Endothelial cell of umbilical vein (primary cell): ENCODE measurements around the gene CFAP20. TPM values are rescaled to one million over a fixed set of nuclear protein-coding genes. Genes with fewer than 3 reads are reported as not detected.

ENCODE experiments used
- BruUV-seq: library from RNA; stranded (reverse); fragments of 400-500 nt; replicated peaks from 2 replicates; lab custom pipeline; 2021; lab: Mats Ljungman, UMichigan
- CTCF ChIA-PET: fragments of 300-600, 350-600 bp; sonication (Branson Sonifier 250); formaldehyde crosslinking; loops from one replicate; lab custom pipeline; 2021; ENCODE audit warnings: antibody characterized with exemption, inconsistent platforms; lab: Charles Lee
- POLR2A ChIA-PET: fragments of 300-600, 350-600 bp; sonication (Branson Sonifier 250); formaldehyde crosslinking; loops from one replicate; lab custom pipeline; 2021; ENCODE audit warnings: antibody characterized with exemption, inconsistent platforms; lab: Charles Lee
- DNase-seq: peaks from one replicate; pipeline ENCODE4 v3.0.0-alpha.2; 2011; ENCODE audit warnings: low read depth, low spot score
- FAIRE-seq: peaks from 2 replicates; lab custom pipeline; 2011; peaks lifted over from hg19 to GRCh38; lab: Jason Lieb, UNC
- H2AFZ ChIP-seq: 2 replicates; pipeline ENCODE4 v1.6.0; 2012; ENCODE audit warnings: low read depth, low read length, control low read depth, inconsistent platforms
- H3K27ac ChIP-seq: 2 replicates; pipeline ENCODE4 v1.5.1; 2011; ENCODE audit warnings: low read depth, mild to moderate bottlenecking, control low read depth, low read length, moderate library complexity; ENCODE audit not compliant: insufficient read depth
- H3K27me3 ChIP-seq, 2 experiments: 2 replicates each; pipeline versions ENCODE4 v1.6.0 to v1.6.1; 2011; ENCODE audit warnings: low read length in 2 of 2, mixed read lengths in 1 of 2; ENCODE audit not compliant: control insufficient read depth in 2 of 2, insufficient read depth in 2 of 2
- H3K36me3 ChIP-seq, 2 experiments: 2 replicates in 1 of 2; 3 replicates in 1 of 2; pipeline ENCODE4 v1.5.1; 2011; ENCODE audit warnings: low read length in 2 of 2, mild to moderate bottlenecking in 1 of 2, moderate library complexity in 1 of 2; ENCODE audit not compliant: control insufficient read depth in 2 of 2, insufficient read depth in 2 of 2; ENCODE audit errors: extremely low read depth in 1 of 2
- H3K4me1 ChIP-seq: 3 replicates; pipeline ENCODE4 v1.5.1; 2011; ENCODE audit warnings: mild to moderate bottlenecking, low read length; ENCODE audit not compliant: control insufficient read depth, insufficient read depth; ENCODE audit errors: extremely low read depth
- H3K4me2 ChIP-seq: 2 replicates; pipeline ENCODE4 v1.6.1; 2011; ENCODE audit warnings: low read length, control low read depth, mixed read lengths; ENCODE audit not compliant: insufficient read depth
- H3K4me3 ChIP-seq, 3 experiments: fragments of 200-600 bp in 1 of 3; sonication (generic), shearing (Covaris generic) in 1 of 3; replicated peaks in 1 of 3; 2 replicates each; pipeline ENCODE4 v1.5.1; 2011 to 2016; ENCODE audit warnings: control low read depth in 3 of 3, low read length in 3 of 3, mild to moderate bottlenecking in 2 of 3, inconsistent platforms in 1 of 3, low read depth in 1 of 3, moderate library complexity in 1 of 3; ENCODE audit not compliant: insufficient read depth in 1 of 3
- H3K79me2 ChIP-seq: 2 replicates; pipeline ENCODE4 v1.6.0; 2012; ENCODE audit warnings: low read length, inconsistent platforms; ENCODE audit not compliant: control insufficient read depth, insufficient read depth
- H3K9ac ChIP-seq: replicated peaks from 2 replicates; pipeline ENCODE3; 2011; ENCODE audit warnings: low read length, control low read depth; ENCODE audit not compliant: insufficient read depth; ENCODE audit errors: extremely low read depth
- H3K9me1 ChIP-seq: replicated peaks from 3 replicates; pipeline ENCODE4 v1.6.0; 2011; ENCODE audit warnings: mild to moderate bottlenecking, low read length; ENCODE audit not compliant: control insufficient read depth, insufficient read depth; ENCODE audit errors: extremely low read depth
- H3K9me3 ChIP-seq: replicated peaks from 2 replicates; pipeline ENCODE4 v1.5.1; 2012; ENCODE audit warnings: low read length, inconsistent platforms; ENCODE audit not compliant: control insufficient read depth, insufficient read depth
- H4K20me1 ChIP-seq: replicated peaks from 2 replicates; pipeline ENCODE3; 2011; ENCODE audit warnings: mild to moderate bottlenecking, low read length; ENCODE audit not compliant: control insufficient read depth, insufficient read depth; ENCODE audit errors: extremely low read depth
- CTCF ChIP-seq, 2 donors: IDR thresholded peaks; 1 replicate in 1 of 2; 2 replicates in 1 of 2; pipeline ENCODE4 v1.5.1; 2011; ENCODE audit warnings: low read length in 2 of 2, mild to moderate bottlenecking in 2 of 2, moderate library complexity in 2 of 2, control low read depth in 1 of 2, inconsistent platforms in 1 of 2, low read depth in 1 of 2; ENCODE audit not compliant: insufficient read depth in 1 of 2; ENCODE audit errors: extremely low read depth in 1 of 2
- EZH2 ChIP-seq: IDR thresholded peaks from 2 replicates; pipeline ENCODE4 v1.6.1; 2012; ENCODE audit warnings: borderline replicate concordance, low read depth, mild to moderate bottlenecking, moderate library complexity, low read length, inconsistent platforms; ENCODE audit not compliant: severe bottlenecking
- FOS ChIP-seq: IDR thresholded peaks from 2 replicates; pipeline ENCODE4 v1.6.1; 2011; ENCODE audit warnings: mild to moderate bottlenecking, low read length, moderate library complexity, borderline replicate concordance; ENCODE audit not compliant: insufficient read depth
- GATA2 ChIP-seq: IDR thresholded peaks from 2 replicates; pipeline ENCODE4 v1.7.0; 2011; ENCODE audit warnings: low read depth, mild to moderate bottlenecking, moderate library complexity, mixed read lengths, low read length; ENCODE audit not compliant: insufficient read length, insufficient read depth
- JUN ChIP-seq: IDR thresholded peaks from 2 replicates; pipeline ENCODE4 v1.6.1; 2011; ENCODE audit warnings: borderline replicate concordance, low read depth; ENCODE audit not compliant: insufficient read length, insufficient read depth
- MYC ChIP-seq: IDR thresholded peaks from one replicate; pipeline ENCODE4 v1.6.1; 2011; ENCODE audit warnings: mild to moderate bottlenecking, low read depth, low read length
- POLR2A ChIP-seq: IDR thresholded peaks from 2 replicates; pipeline ENCODE4 v1.6.1; 2012; ENCODE audit warnings: low read depth, mild to moderate bottlenecking, control low read depth, low read length
- POLR2AphosphoS5 ChIP-seq: IDR thresholded peaks from 2 replicates; pipeline ENCODE4 v1.6.1; 2012; ENCODE audit warnings: low read depth, mild to moderate bottlenecking, control low read depth, low read length, moderate library complexity; ENCODE audit not compliant: insufficient read depth
- dilution Hi-C: fragments of 300-500 bp; cut with MboI; formaldehyde crosslinking; loops from one replicate; pipeline ENCODE4 v1.15.0; 2019; ENCODE audit warnings: low sequenced_read_pairs; ENCODE audit not compliant: extremely low pct_ligation_motif_present
- intact Hi-C: fragments of 100-400 bp; cut with micrococcal nuclease; formaldehyde crosslinking; loops from one replicate; pipeline ENCODE4 v1.10.0; 2022
- polyA plus RNA-seq, 4 experiments: library from polyadenylated mRNA; depleted of rRNA in 3 of 4; stranded (reverse) in 3 of 4; unstranded in 1 of 4; fragments of >200 nt; gene quantifications; 2 replicates each; pipeline versions ENCODE4 v1.2.1 to v1.2.3, GENCODE V29; 2011 to 2012; ENCODE audit warnings: missing spikeins in 1 of 4
- total RNA-seq: library from RNA; stranded (reverse); gene quantifications from 2 replicates; pipeline ENCODE4 v1.2.3, GENCODE V29; 2021
- TF ChIP-seq, protein P1 (sequence below): IDR thresholded peaks from 2 replicates; pipeline ENCODE4 v1.6.1; 2011; ENCODE audit not compliant: insufficient read depth, insufficient read length

The CFAP20 gene
- total and polyA plus RNA-seq, 2 donors (not counting 3 experiments of a cell fraction or from before 2014, with no cell fraction given), result 44.7 to 70.9 TPM

DNA sequence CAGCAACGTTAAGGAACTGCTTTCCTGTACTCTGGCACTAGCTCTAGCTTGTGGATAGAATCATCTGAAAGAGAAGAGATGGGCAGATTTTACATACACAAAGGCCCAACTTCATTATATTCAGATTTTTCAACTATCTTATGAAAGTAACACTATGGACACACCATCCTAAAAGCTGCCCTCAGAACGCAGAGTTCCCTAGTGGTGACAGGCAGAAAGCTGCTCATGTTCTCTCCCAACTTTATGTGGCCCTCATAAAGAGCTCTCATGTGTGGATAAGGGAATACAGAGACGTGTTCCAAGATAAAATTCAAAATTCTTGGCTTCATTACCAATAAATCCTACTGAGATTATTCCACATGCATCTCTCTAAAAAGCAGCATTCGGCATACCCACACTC lies 1.5 kb downstream of the CFAP20 start:
- peaks cover 49% of the 10 kb centered on the region for H3K79me2 ChIP-seq
- BruUV-seq, result no TSS peak
- intact Hi-C loops, result loop anchor here (2.0 to 10.0 kb wide), 4 partner anchors 31 to 393 kb away; partner anchors contain the start of gene KATNB1
- FAIRE-seq, result no peak
- no peak overlapping the region for H2AFZ ChIP-seq
- peak; percentile 15 for DNase-seq
- TF ChIP-seq CTCF (IDR thresholded peaks at IDR 0.05; ENCODE audit: extremely low read depth in 1 of 2, insufficient read depth in 1 of 2, low read depth in 1 of 2, low read length in 2 of 2) (peak; percentile 11 to 13), FOS (no peak)
- no peaks in the 10 kb centered on the region for H3K9me3 ChIP-seq
- no peaks in the 10 kb centered on the region for H3K36me3 ChIP-seq
- peaks cover 3% of the 10 kb centered on the region for H4K20me1 ChIP-seq
- peak overlapping the region in 2 of 3 experiments; percentile 72 for H3K4me3 ChIP-seq
- POLR2A ChIA-PET, result no interaction called here
- CTCF ChIA-PET, result interaction anchor here (1.0 to 4.3 kb wide), 13 partner anchors 12 to 229 kb away, joined by 3 to 48 read pairs (median 5); partner anchors contain the start of genes MMP15, USB1 and ZNF319
- no peaks in the 10 kb centered on the region for H3K27me3 ChIP-seq
- H3K9me1 ChIP-seq, result no peaks in the 10 kb centered on the region
- peak overlapping the region; percentile 10 for H3K9ac ChIP-seq
- H3K27ac ChIP-seq, result no peak overlapping the region
- peak overlapping the region; percentile 84 for H3K4me2 ChIP-seq
- dilution Hi-C loops, result no loop called here
- peaks cover 30% of the 10 kb centered on the region for H3K4me1 ChIP-seq

DNA sequence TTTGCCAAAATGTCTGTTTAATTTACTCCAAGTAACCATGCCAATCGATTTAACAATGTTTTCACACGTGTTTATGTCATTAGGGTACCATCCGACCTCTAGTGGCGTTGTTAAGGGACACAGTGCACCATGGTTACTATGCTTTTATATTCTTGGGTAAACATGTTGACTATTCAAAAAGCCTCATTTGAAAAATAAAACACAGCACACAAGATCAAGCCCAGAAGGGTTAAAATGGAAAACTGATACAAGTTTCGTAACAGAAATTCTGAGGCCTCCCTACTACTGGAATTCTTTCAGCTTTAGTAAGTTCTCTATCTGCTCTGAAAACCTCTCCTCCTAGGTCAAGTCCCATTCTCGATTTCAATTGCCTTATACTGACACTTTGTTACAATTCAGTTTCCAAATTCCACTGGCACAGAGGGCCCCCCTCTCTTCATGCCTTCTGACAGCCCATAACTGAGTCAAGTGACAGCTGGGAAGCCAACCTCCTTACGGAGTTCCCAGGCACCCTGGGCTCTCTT lies 2.1 kb downstream of the CFAP20 start:
- CTCF ChIA-PET, result interaction anchor here (1.0 to 4.3 kb wide), 9 partner anchors 11 to 228 kb away, joined by 3 to 48 read pairs (median 5); partner anchors contain the start of gene MMP15

More for the DNA sequence above, 2.1 kb downstream of the CFAP20 start:
- H3K9ac ChIP-seq, result peak overlapping the region; percentile 10
- H3K36me3 ChIP-seq, result no peaks in the 10 kb centered on the region
- H3K4me1 ChIP-seq, result peaks cover 30% of the 10 kb centered on the region
- TF ChIP-seq POLR2AphosphoS5 (no peak), JUN (no peak), POLR2A (no peak), EZH2 (no peak), CTCF (IDR thresholded peaks at IDR 0.05; ENCODE audit: extremely low read depth in 1 of 2, insufficient read depth in 1 of 2, low read depth in 1 of 2, low read length in 2 of 2) (peak in 1 of 2 donors; percentile 16), MYC (no peak), FOS (no peak), GATA2 (no peak)
- TF ChIP-seq, protein P1, sequence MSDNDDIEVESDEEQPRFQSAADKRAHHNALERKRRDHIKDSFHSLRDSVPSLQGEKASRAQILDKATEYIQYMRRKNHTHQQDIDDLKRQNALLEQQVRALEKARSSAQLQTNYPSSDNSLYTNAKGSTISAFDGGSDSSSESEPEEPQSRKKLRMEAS, result peak; percentile 65
- H3K27me3 ChIP-seq, result no peaks in the 10 kb centered on the region
- peak overlapping the region; percentile 84 for H3K4me2 ChIP-seq
- BruUV-seq, result no TSS peak
- dilution Hi-C loops, result no loop called here
- FAIRE-seq (peak; percentile 82), DNase-seq (peak; percentile 84)
- peaks cover 49% of the 10 kb centered on the region for H3K79me2 ChIP-seq
- peaks cover 3% of the 10 kb centered on the region for H4K20me1 ChIP-seq
- H3K4me3 ChIP-seq, result peak overlapping the region in 1 of 3 experiments; percentile 72
- H3K9me1 ChIP-seq, result no peaks in the 10 kb centered on the region
- peak overlapping the region; percentile 46 for H3K27ac ChIP-seq
- H2AFZ ChIP-seq, result no peak overlapping the region
- POLR2A ChIA-PET, result no interaction called here
- H3K9me3 ChIP-seq, result no peaks in the 10 kb centered on the region
- intact Hi-C loops, result loop anchor here (10.0 kb wide), 1 partner anchor 392 kb away; the partner anchor contains the start of gene KATNB1
